Body of pancreas (tissue), 4 donors: ENCODE measurements around the gene RBM38.

ENCODE experiments used
- POLR2A ChIP-seq, 3 donors: fragments of 450-650 bp; IDR thresholded peaks; one replicate each; pipeline ENCODE4 v1.6.1; 2016; ENCODE audit warnings: antibody characterized with exemption in 3 of 3, mild to moderate bottlenecking in 2 of 3
- TF ChIP-seq, protein P1 (sequence below), 7 experiments: fragments of 450-650 bp in 4 of 7; fragments of 200-600 bp in 3 of 7; sonication (generic) in 3 of 7; IDR thresholded peaks; one replicate each; pipeline ENCODE4 v1.5.1; 2016 to 2019; ENCODE audit warnings: antibody characterized with exemption in 7 of 7

GRCh38 chr20:57422254-57422653 is 31.1 kb downstream of the RBM38 start:
- TF ChIP-seq, protein P1, sequence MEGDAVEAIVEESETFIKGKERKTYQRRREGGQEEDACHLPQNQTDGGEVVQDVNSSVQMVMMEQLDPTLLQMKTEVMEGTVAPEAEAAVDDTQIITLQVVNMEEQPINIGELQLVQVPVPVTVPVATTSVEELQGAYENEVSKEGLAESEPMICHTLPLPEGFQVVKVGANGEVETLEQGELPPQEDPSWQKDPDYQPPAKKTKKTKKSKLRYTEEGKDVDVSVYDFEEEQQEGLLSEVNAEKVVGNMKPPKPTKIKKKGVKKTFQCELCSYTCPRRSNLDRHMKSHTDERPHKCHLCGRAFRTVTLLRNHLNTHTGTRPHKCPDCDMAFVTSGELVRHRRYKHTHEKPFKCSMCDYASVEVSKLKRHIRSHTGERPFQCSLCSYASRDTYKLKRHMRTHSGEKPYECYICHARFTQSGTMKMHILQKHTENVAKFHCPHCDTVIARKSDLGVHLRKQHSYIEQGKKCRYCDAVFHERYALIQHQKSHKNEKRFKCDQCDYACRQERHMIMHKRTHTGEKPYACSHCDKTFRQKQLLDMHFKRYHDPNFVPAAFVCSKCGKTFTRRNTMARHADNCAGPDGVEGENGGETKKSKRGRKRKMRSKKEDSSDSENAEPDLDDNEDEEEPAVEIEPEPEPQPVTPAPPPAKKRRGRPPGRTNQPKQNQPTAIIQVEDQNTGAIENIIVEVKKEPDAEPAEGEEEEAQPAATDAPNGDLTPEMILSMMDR (IDR thresholded peaks at IDR 0.05), result no peak
- no peak for TF ChIP-seq POLR2A (IDR thresholded peaks at IDR 0.05)
